ENCODE data around the gene APBB3.
"Not testable (repeated sequence)": the region's sequence is repeated elsewhere in the genome, so short reads cannot be mapped to it uniquely, and the experiment has no call there.

APBB3 gene

GRCh38 chr5:140602147-140602546, 37.7 kb upstream of the APBB3 start:
- H3K4me3 ChIP-seq (ENCODE audit: low read depth, low read length): no peak overlapping the region
- no peak for TF ChIP-seq CTCF (IDR thresholded peaks at IDR 0.05; ENCODE audit: low read depth, low read length)

GRCh38 chr5:140600096-140600495, 35.7 kb upstream of the APBB3 start:
- no peak for TF ChIP-seq CTCF (IDR thresholded peaks at IDR 0.05; ENCODE audit: low read depth, low read length)

GRCh38 chr5:140598836-140599235, 34.4 kb upstream of the APBB3 start:
- TF ChIP-seq CTCF (IDR thresholded peaks at IDR 0.05; ENCODE audit: low read depth, low read length): no peak
- no peak overlapping the region for H3K4me3 ChIP-seq (ENCODE audit: low read depth, low read length)

More at GRCh38 chr5:140600096-140600495, 35.7 kb upstream of the APBB3 start:
- H3K4me3 ChIP-seq (ENCODE audit: low read depth, low read length): no peak overlapping the region

- no peak overlapping the region for H3K4me3 ChIP-seq (ENCODE audit: low read depth, low read length)
- no peak for TF ChIP-seq CTCF (IDR thresholded peaks at IDR 0.05; ENCODE audit: low read depth, low read length)
Observed at GRCh38 chr5:140596321-140596741, 31.9 kb upstream of the APBB3 start.

GRCh38 chr5:140595538-140596300, 31.3 kb upstream of the APBB3 start:
- TF ChIP-seq CTCF (IDR thresholded peaks at IDR 0.05; ENCODE audit: low read depth, low read length): no peak

GRCh38 chr5:140594169-140594568, 29.8 kb upstream of the APBB3 start:
- no peak for TF ChIP-seq CTCF (IDR thresholded peaks at IDR 0.05; ENCODE audit: low read depth, low read length)
- no peak overlapping the region for H3K4me3 ChIP-seq (ENCODE audit: low read depth, low read length)

More at GRCh38 chr5:140595538-140596300, 31.3 kb upstream of the APBB3 start:
- H3K4me3 ChIP-seq (ENCODE audit: low read depth, low read length): no peak overlapping the region

- not testable (repeated sequence) for H3K4me3 ChIP-seq (ENCODE audit: low read depth, low read length)
Observed at GRCh38 chr5:140593070-140593469, 28.7 kb upstream of the APBB3 start.
